ENCODE results near the gene DCDC2. TPM values are rescaled to one million over a fixed set of nuclear protein-coding genes. Genes with fewer than 3 reads are reported as not detected.

DCDC2 gene
- total and polyA plus RNA-seq, 2 donors (not counting 3 experiments of a cell fraction or from before 2014, with no cell fraction given), result not detected

DNA sequence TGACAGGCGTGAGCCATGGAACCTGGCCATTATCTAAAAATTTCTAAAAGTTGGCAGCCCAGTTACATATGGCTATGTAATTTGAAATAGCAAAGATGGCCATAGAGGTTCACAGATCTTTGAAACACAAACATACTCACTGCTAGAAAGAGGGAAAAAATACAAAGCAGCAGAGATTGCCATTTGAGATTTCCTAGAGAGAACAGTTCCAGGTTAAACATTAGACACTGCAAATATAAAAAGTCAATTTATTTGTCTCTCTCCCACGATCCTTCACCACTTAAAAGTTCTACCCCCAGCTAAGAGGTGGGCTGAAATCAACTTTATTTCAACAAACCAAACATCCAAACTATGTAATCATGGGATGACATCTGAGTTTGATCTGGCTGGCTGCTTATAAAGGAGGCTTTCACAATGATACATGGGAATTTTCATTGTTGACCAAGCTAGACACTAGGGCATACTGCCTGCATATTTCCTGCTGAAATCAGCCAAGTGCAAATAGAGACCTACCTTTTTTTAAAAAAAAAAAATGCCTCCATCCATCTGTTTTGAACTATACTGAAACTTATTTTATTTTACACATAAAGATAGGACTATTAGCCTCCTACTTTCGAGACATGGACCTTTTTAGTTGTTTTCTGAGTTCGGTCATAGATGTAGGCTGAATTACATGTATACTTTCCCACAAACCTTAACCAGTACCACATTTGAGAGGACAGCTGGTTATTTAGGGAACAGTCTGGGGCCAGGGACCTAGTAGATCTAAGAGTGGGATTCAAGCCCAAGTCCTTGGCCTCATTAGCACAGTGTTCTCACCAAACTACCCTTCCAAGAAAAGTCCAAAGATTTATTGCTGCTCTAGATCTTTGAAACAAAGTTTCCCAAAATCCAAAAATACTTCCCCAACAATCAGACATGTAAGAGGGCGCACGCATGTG, 16.6 kb downstream of the DCDC2 start:
- ChIA-PET CTCF (no interaction called here), POLR2A (no interaction called here)
- Histone ChIP-seq H3K27me3 (ENCODE audit: control insufficient read depth in 2 of 2, insufficient read depth in 2 of 2, low read length in 2 of 2) (no peaks in the 10 kb centered on the region), H3K9me1 (replicated peaks; ENCODE audit: control insufficient read depth, extremely low read depth, insufficient read depth, low read length) (no peaks in the 10 kb centered on the region), H3K4me2 (ENCODE audit: insufficient read depth, low read length) (no peak overlapping the region), H4K20me1 (replicated peaks; ENCODE audit: control insufficient read depth, extremely low read depth, insufficient read depth, low read length) (no peaks in the 10 kb centered on the region), H3K36me3 (ENCODE audit: control insufficient read depth in 2 of 2, extremely low read depth in 1 of 2, insufficient read depth in 2 of 2, low read length in 2 of 2) (no peaks in the 10 kb centered on the region), H3K4me1 (ENCODE audit: control insufficient read depth, extremely low read depth, insufficient read depth, low read length) (no peaks in the 10 kb centered on the region), H3K9me3 (replicated peaks; ENCODE audit: control insufficient read depth, insufficient read depth, low read length) (no peaks in the 10 kb centered on the region), H3K27ac (ENCODE audit: insufficient read depth, low read depth, low read length) (no peak overlapping the region), H3K79me2 (ENCODE audit: control insufficient read depth, insufficient read depth, low read length) (no peaks in the 10 kb centered on the region), H3K4me3 (replicated peaks in 1 of 3; ENCODE audit: insufficient read depth in 1 of 3, low read depth in 1 of 3, low read length in 3 of 3) (no peak overlapping the region), H2AFZ (ENCODE audit: low read depth, low read length) (no peak overlapping the region), H3K9ac (replicated peaks; ENCODE audit: extremely low read depth, insufficient read depth, low read length) (no peak overlapping the region)
- no peak for TF ChIP-seq FOS (IDR thresholded peaks at IDR 0.05; ENCODE audit: borderline replicate concordance, insufficient read depth, low read length)
- TF ChIP-seq GATA2 (IDR thresholded peaks at IDR 0.05; ENCODE audit: insufficient read depth, insufficient read length, low read depth, low read length), result no peak
- no peak for TF ChIP-seq POLR2A (IDR thresholded peaks at IDR 0.05; ENCODE audit: low read depth, low read length)
- TF ChIP-seq JUN (IDR thresholded peaks at IDR 0.05; ENCODE audit: borderline replicate concordance, insufficient read depth, insufficient read length, low read depth), result no peak
- no peak for TF ChIP-seq EZH2 (IDR thresholded peaks at IDR 0.05; ENCODE audit: borderline replicate concordance, low read depth, low read length, severe bottlenecking)
- TF ChIP-seq POLR2AphosphoS5 (IDR thresholded peaks at IDR 0.05; ENCODE audit: insufficient read depth, low read depth, low read length), result no peak
- TF ChIP-seq, protein P1, sequence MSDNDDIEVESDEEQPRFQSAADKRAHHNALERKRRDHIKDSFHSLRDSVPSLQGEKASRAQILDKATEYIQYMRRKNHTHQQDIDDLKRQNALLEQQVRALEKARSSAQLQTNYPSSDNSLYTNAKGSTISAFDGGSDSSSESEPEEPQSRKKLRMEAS (IDR thresholded peaks at IDR 0.05; ENCODE audit: insufficient read depth, insufficient read length), result no peak
- TF ChIP-seq MYC (IDR thresholded peaks at IDR 0.05; ENCODE audit: low read depth, low read length), result no peak
- TF ChIP-seq, protein P2, sequence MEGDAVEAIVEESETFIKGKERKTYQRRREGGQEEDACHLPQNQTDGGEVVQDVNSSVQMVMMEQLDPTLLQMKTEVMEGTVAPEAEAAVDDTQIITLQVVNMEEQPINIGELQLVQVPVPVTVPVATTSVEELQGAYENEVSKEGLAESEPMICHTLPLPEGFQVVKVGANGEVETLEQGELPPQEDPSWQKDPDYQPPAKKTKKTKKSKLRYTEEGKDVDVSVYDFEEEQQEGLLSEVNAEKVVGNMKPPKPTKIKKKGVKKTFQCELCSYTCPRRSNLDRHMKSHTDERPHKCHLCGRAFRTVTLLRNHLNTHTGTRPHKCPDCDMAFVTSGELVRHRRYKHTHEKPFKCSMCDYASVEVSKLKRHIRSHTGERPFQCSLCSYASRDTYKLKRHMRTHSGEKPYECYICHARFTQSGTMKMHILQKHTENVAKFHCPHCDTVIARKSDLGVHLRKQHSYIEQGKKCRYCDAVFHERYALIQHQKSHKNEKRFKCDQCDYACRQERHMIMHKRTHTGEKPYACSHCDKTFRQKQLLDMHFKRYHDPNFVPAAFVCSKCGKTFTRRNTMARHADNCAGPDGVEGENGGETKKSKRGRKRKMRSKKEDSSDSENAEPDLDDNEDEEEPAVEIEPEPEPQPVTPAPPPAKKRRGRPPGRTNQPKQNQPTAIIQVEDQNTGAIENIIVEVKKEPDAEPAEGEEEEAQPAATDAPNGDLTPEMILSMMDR (IDR thresholded peaks at IDR 0.05; ENCODE audit: extremely low read depth in 1 of 2, insufficient read depth in 1 of 2, low read depth in 1 of 2, low read length in 2 of 2), result no peak
- dilution Hi-C loops (cut with MboI; ENCODE audit: extremely low pct_ligation_motif_present, low sequenced_read_pairs) (no loop called here), intact Hi-C loops (cut with micrococcal nuclease) (no loop called here)
- BruUV-seq (replicated peaks), result no TSS peak
- DNase-seq (ENCODE audit: low read depth, low spot score) (no peak), FAIRE-seq (no peak)
